Hepatocyte (in vitro differentiated cells): ENCODE measurements around the gene TMED9.

ENCODE experiments used
- EZH2 ChIP-seq: fragments of 200-600 bp; sonication (generic); IDR thresholded peaks from 2 replicates; pipeline ENCODE4 v1.6.1; 2016; ENCODE audit warnings: antibody characterized with exemption, mild to moderate bottlenecking, borderline replicate concordance
- EZH2phosphoT487 ChIP-seq: fragments of 200-600 bp; sonication (generic); IDR thresholded peaks from one replicate; pipeline ENCODE4 v1.6.1; 2018; ENCODE audit warnings: antibody characterized with exemption, mild to moderate bottlenecking, low read depth, moderate library complexity; ENCODE audit not compliant: unreplicated experiment, severe bottlenecking
- TF ChIP-seq, protein P1 (sequence below): fragments of 200-600 bp; sonication (generic); IDR thresholded peaks from 2 replicates; pipeline ENCODE4 v1.5.1; 2016; ENCODE audit warnings: antibody characterized with exemption, mild to moderate bottlenecking; ENCODE audit not compliant: poor library complexity

DNA sequence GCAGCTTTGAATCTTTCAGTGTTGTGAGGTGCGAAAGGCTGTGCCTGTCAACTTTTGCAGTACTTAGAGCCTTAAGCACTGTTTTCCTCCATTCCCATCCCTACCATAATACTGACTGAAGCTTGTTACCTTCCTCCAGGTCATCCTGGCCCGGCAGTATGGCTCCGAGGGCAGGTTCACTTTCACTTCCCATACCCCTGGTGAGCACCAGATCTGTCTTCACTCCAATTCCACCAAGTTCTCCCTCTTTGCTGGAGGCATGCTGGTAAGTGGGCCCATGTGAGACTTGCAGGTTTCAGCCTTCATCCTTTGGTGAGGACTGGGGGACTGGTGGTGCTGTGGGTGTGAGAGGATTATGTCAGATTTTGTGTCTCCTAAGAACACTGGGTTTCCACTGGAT lies 1.5 kb downstream of the TMED9 start:
- TF ChIP-seq EZH2phosphoT487 (no peak), EZH2 (no peak)
- TF ChIP-seq, protein P1, sequence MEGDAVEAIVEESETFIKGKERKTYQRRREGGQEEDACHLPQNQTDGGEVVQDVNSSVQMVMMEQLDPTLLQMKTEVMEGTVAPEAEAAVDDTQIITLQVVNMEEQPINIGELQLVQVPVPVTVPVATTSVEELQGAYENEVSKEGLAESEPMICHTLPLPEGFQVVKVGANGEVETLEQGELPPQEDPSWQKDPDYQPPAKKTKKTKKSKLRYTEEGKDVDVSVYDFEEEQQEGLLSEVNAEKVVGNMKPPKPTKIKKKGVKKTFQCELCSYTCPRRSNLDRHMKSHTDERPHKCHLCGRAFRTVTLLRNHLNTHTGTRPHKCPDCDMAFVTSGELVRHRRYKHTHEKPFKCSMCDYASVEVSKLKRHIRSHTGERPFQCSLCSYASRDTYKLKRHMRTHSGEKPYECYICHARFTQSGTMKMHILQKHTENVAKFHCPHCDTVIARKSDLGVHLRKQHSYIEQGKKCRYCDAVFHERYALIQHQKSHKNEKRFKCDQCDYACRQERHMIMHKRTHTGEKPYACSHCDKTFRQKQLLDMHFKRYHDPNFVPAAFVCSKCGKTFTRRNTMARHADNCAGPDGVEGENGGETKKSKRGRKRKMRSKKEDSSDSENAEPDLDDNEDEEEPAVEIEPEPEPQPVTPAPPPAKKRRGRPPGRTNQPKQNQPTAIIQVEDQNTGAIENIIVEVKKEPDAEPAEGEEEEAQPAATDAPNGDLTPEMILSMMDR: no peak
